K562 (cell line): Measurements from ENCODE around the gene ITPR1. TPM values are rescaled to one million over a fixed set of nuclear protein-coding genes. Genes with fewer than 3 reads are reported as not detected.

ENCODE experiments used
- ATAC-seq: fragments of 200-7000 bp; cut with Tn5 transposase; 3 replicates; pipeline ENCODE4 v1.9.1; 2020; ENCODE audit warnings: moderate library complexity
- BruUV-seq: library from RNA; stranded (reverse); fragments of 400-500 nt; replicated peaks from 2 replicates; lab custom pipeline; 2021; lab: Mats Ljungman, UMichigan
- CTCF ChIA-PET: fragments of 300-600 bp; formaldehyde crosslinking; extraction: SDS; loops from one replicate; lab custom pipeline; 2021; ENCODE audit warnings: low intra/inter-chr PET ratio; lab: Yijun Ruan, JAX
- POLR2A ChIA-PET: fragments of 300-600, 350-650 bp; sonication (Branson Sonifier 250); formaldehyde crosslinking; extraction: SDS; loops from one replicate; lab custom pipeline; 2021; ENCODE audit warnings: antibody characterized with exemption, inconsistent platforms; lab: Yijun Ruan, JAX
- DNase-seq, 4 experiments: peaks; one replicate each; pipeline versions ENCODE4 v3.0.0 to v3.0.0-alpha.2; 2011 to 2018; ENCODE audit warnings: low spot score in 3 of 4, mixed read lengths in 3 of 4; ENCODE audit errors: extremely low read depth in 1 of 4
- FAIRE-seq: peaks from 2 replicates; lab custom pipeline; 2011; peaks lifted over from hg19 to GRCh38; lab: Jason Lieb, UNC
- H2AFZ ChIP-seq: 2 replicates; pipeline ENCODE4 v1.6.0; 2011; ENCODE audit warnings: low read depth, low read length, control low read depth, inconsistent platforms
- H3K27ac ChIP-seq: fragments of 200-600 bp; 3 replicates; pipeline ENCODE4 v1.8.0; 2011; ENCODE audit warnings: low read depth, mild to moderate bottlenecking, control low read depth, inconsistent platforms, low read length, moderate library complexity, mixed read lengths; ENCODE audit errors: extremely low read depth
- H3K27me3 ChIP-seq, 2 experiments: fragments of 300-600 bp in 1 of 2; 2 replicates in 1 of 2; 3 replicates in 1 of 2; pipeline versions ENCODE4 v1.6.0 to v1.8.0; 2011; ENCODE audit warnings: inconsistent platforms in 2 of 2, low read length in 2 of 2, mild to moderate bottlenecking in 1 of 2, mixed read lengths in 1 of 2, moderate library complexity in 1 of 2; ENCODE audit not compliant: control insufficient read depth in 2 of 2, insufficient read depth in 2 of 2
- H3K36me3 ChIP-seq: fragments of 300-600 bp; 3 replicates; pipeline ENCODE4 v1.8.0; 2011; ENCODE audit warnings: mild to moderate bottlenecking, low read length, inconsistent platforms; ENCODE audit not compliant: control insufficient read depth, insufficient read depth
- H3K4me1 ChIP-seq, 2 experiments: fragments of 200-600 bp in 1 of 2; replicated peaks in 1 of 2; 2 replicates in 1 of 2; 3 replicates in 1 of 2; pipeline versions ENCODE4 v1.5.1 to v1.8.0; 2011; ENCODE audit warnings: inconsistent platforms in 2 of 2, low read length in 2 of 2, mild to moderate bottlenecking in 1 of 2, mixed read lengths in 1 of 2, moderate library complexity in 1 of 2; ENCODE audit not compliant: control insufficient read depth in 2 of 2, insufficient read depth in 2 of 2
- H3K4me2 ChIP-seq: 2 replicates; pipeline ENCODE4 v1.6.1; 2011; ENCODE audit warnings: low read length, control low read depth, inconsistent platforms, mixed read lengths; ENCODE audit not compliant: insufficient read depth
- H3K4me3 ChIP-seq: fragments of 200-600 bp; sonication (generic), shearing (Covaris generic); 2 replicates; pipeline ENCODE4 v1.5.1; 2016; ENCODE audit warnings: control low read depth, inconsistent platforms
- H3K79me2 ChIP-seq: fragments of 200-600 bp; 3 replicates; pipeline ENCODE4 v1.8.0; 2011; ENCODE audit warnings: low read length, inconsistent platforms; ENCODE audit not compliant: control insufficient read depth, insufficient read depth
- H3K9ac ChIP-seq, 2 experiments: 2 replicates each; pipeline versions ENCODE4 v1.6.0 to v1.6.1; 2011; ENCODE audit warnings: low read depth in 2 of 2, low read length in 2 of 2, control low read depth in 1 of 2, inconsistent platforms in 1 of 2, mild to moderate bottlenecking in 1 of 2, mixed read lengths in 1 of 2; ENCODE audit not compliant: insufficient read depth in 1 of 2
- H3K9me1 ChIP-seq: one replicate; pipeline ENCODE4 v1.6.0; 2011; ENCODE audit warnings: inconsistent platforms, mild to moderate bottlenecking, low read length, moderate library complexity; ENCODE audit not compliant: control insufficient read depth, insufficient read depth
- H3K9me3 ChIP-seq: replicated peaks from 2 replicates; pipeline ENCODE4 v1.5.1; 2011; ENCODE audit warnings: low read depth, low read length, inconsistent platforms; ENCODE audit not compliant: control insufficient read depth, insufficient read depth
- H4K20me1 ChIP-seq: replicated peaks from 2 replicates; pipeline ENCODE4 v1.6.1; 2011; ENCODE audit warnings: low read length, inconsistent platforms, mixed read lengths; ENCODE audit not compliant: control insufficient read depth, insufficient read depth
- CTBP1 ChIP-seq: fragments of 450-650 bp; IDR thresholded peaks from 2 replicates; pipeline ENCODE4 v1.6.1; 2016; ENCODE audit warnings: borderline replicate concordance
- ESRRA ChIP-seq: fragments of 450-650 bp; IDR thresholded peaks from 2 replicates; pipeline ENCODE4 v1.6.1; 2014; ENCODE audit warnings: low read depth, mild to moderate bottlenecking, moderate library complexity, borderline replicate concordance
- NFE2 ChIP-seq: IDR thresholded peaks from 2 replicates; pipeline ENCODE4 v1.6.1; 2014; ENCODE audit warnings: antibody characterized with exemption, low read depth
- NR4A1 ChIP-seq, 2 experiments: fragments of 250-450 bp in 1 of 2; fragments of 450-650 bp in 1 of 2; sonication (Bioruptor Pico) in 1 of 2; IDR thresholded peaks; 2 replicates each; pipeline versions ENCODE4 v1.4.0 to v1.6.1; 2016 to 2020; ENCODE audit warnings: mild to moderate bottlenecking in 2 of 2, missing compliant biosample characterization in 1 of 2, missing genetic modification characterization in 1 of 2, moderate library complexity in 1 of 2
- PHF21A ChIP-seq: fragments of 450-650 bp; IDR thresholded peaks from 2 replicates; pipeline ENCODE4 v1.6.1; 2017; ENCODE audit warnings: low read depth, borderline replicate concordance
- WGBS: fragments of 100-300 bp; shearing (Covaris generic); methylation state at CpG from one replicate; pipeline ENCODE4 v1.1.6; 2016; ENCODE audit warnings: low coverage, mixed read lengths; ENCODE audit not compliant: insufficient coverage; ENCODE audit errors: missing lambda C conversion rate; 5-methylcytosine and 5-hydroxymethylcytosine counted together
- in situ Hi-C: fragments of 300-500 bp; cut with MboI; formaldehyde crosslinking; loops from 4 replicates; pipeline ENCODE4 v1.15.0; 2018; ENCODE audit warnings: inconsistent platforms, mixed read lengths
- intact Hi-C: fragments of 100-400 bp; cut with micrococcal nuclease; formaldehyde crosslinking; loops from 2 replicates; pipeline ENCODE4 v1.14.2; 2022
- polyA plus RNA-seq, 8 experiments: library from polyadenylated mRNA; depleted of rRNA in 4 of 8; stranded (reverse) in 5 of 8; unstranded in 3 of 8; fragments of >200 nt; fragmentation: Nextera tagmentation in 2 of 8; fragmentation: Illumina TruSeq in 1 of 8; extraction: Ambion mirVana in 2 of 8; extraction: Trizol in 1 of 8; gene quantifications; 2 replicates each; pipeline versions ENCODE4 v1.2.1 to v1.2.3, GENCODE V29; 2011 to 2014; ENCODE audit warnings: inconsistent platforms in 1 of 8, missing spikeins in 1 of 8
- total RNA-seq, 7 experiments: library from RNA; depleted of rRNA in 6 of 7; stranded (reverse); fragments of >200 nt in 6 of 7; fragmentation: Illumina TruSeq in 2 of 7; extraction: Trizol in 2 of 7; gene quantifications; 2 replicates each; pipeline versions ENCODE4 v1.2.1 to v1.2.3, GENCODE V29; 2011 to 2021; ENCODE audit warnings: low replicate concordance in 1 of 7
- TF ChIP-seq, protein P1 (sequence below): fragments of 450-650 bp; IDR thresholded peaks from 2 replicates; pipeline ENCODE4 v1.7.1; 2018; ENCODE audit warnings: mild to moderate bottlenecking, low read depth; ENCODE audit not compliant: partially characterized antibody

ITPR1 gene
- total and polyA plus RNA-seq, 9 of the 15 experiments (the other 6 are each of a cell fraction or from before 2014, with no cell fraction given), result 22.4 to 40.0 (median 27.4) TPM

- BruUV-seq, result no TSS peak
- TF ChIP-seq NFE2, result peak; percentile 51; the same call in 1 of the 2 replicates
- TF ChIP-seq ESRRA, result no peak
- Histone ChIP-seq H2AFZ (no peak overlapping the region), H3K9me1 (no peaks in the 10 kb centered on the region), H3K9ac (no peak overlapping the region), H4K20me1 (peaks cover 4% of the 10 kb centered on the region), H3K79me2 (no peaks in the 10 kb centered on the region), H3K27me3 (no peaks in the 10 kb centered on the region; a peak in 1 of 5 replicates), H3K36me3 (no peaks in the 10 kb centered on the region), H3K4me3 (no peak overlapping the region), H3K4me2 (no peak overlapping the region), H3K27ac (no peak overlapping the region), H3K9me3 (no peaks in the 10 kb centered on the region), H3K4me1 (peaks cover 0 to 8% of the 10 kb centered on the region in 2 experiments; a peak in 2 of 5 replicates)
- WGBS, result 15% methylated on average over 2 of the region's 2 CpGs
- ChIA-PET CTCF (interaction anchor here (0.6 kb wide), 1 partner anchor 277 kb away, joined by 4 read pairs; no protein-coding TSS in a partner anchor), POLR2A (interaction anchor here (0.6 to 1.0 kb wide), 2 partner anchors 14 to 20 kb away, joined by 3 to 4 read pairs; no protein-coding TSS in a partner anchor)
- FAIRE-seq, result no peak
- peak; percentile 34; the same call in 2 of the 3 replicates for ATAC-seq
- intact Hi-C loops, result loop anchor here (5.0 kb wide), 1 partner anchor 164 kb away; no protein-coding TSS in a partner anchor
- DNase-seq, result no peak
- in situ Hi-C loops, result no loop called here
These were observed 88.3 kb downstream of the ITPR1 start for GRCh38 chr3:4581498-4581897.

GRCh38 chr3:4581920-4582611, 88.9 kb downstream of the ITPR1 start:
- FAIRE-seq, result peak; percentile 6
- Histone ChIP-seq H3K4me2 (no peak overlapping the region), H3K9me3 (no peaks in the 10 kb centered on the region), H4K20me1 (peaks cover 4% of the 10 kb centered on the region), H3K79me2 (no peaks in the 10 kb centered on the region), H3K36me3 (no peaks in the 10 kb centered on the region), H3K27ac (no peak overlapping the region), H3K9ac (no peak overlapping the region), H2AFZ (no peak overlapping the region), H3K9me1 (no peaks in the 10 kb centered on the region), H3K4me3 (no peak overlapping the region), H3K27me3 (no peaks in the 10 kb centered on the region; a peak in 1 of 5 replicates), H3K4me1 (peaks cover 0 to 8% of the 10 kb centered on the region in 2 experiments; a peak in 2 of 5 replicates)
- 48% methylated on average over 12 of the region's 12 CpGs for whole genome bisulfite sequencing
- no TSS peak for BruUV-seq
- peak; percentile 22; the same call in 2 of the 3 replicates for ATAC-seq
- in situ Hi-C loops, result no loop called here
- CTCF ChIA-PET, result interaction anchor here (0.6 kb wide), 1 partner anchor 278 kb away, joined by 4 read pairs; no protein-coding TSS in a partner anchor
- intact Hi-C loops, result loop anchor here (5.0 kb wide), 1 partner anchor 165 kb away; no protein-coding TSS in a partner anchor
- POLR2A ChIA-PET, result interaction anchor here (0.6 to 1.4 kb wide), 4 partner anchors 13 to 277 kb away, joined by 3 to 4 read pairs (median 4); no protein-coding TSS in a partner anchor
- DNase-seq, result no peak
- peak; percentile 51; the same call in 1 of the 2 replicates for TF ChIP-seq CTBP1
- TF ChIP-seq NR4A1 (CRISPR knock-in tag; IDR thresholded peaks at IDR 0.05), result no peak
- peak; percentile 26; the same call in 1 of the 2 replicates for TF ChIP-seq NR4A1 (tag; IDR thresholded peaks at IDR 0.05)
- TF ChIP-seq, protein P1, sequence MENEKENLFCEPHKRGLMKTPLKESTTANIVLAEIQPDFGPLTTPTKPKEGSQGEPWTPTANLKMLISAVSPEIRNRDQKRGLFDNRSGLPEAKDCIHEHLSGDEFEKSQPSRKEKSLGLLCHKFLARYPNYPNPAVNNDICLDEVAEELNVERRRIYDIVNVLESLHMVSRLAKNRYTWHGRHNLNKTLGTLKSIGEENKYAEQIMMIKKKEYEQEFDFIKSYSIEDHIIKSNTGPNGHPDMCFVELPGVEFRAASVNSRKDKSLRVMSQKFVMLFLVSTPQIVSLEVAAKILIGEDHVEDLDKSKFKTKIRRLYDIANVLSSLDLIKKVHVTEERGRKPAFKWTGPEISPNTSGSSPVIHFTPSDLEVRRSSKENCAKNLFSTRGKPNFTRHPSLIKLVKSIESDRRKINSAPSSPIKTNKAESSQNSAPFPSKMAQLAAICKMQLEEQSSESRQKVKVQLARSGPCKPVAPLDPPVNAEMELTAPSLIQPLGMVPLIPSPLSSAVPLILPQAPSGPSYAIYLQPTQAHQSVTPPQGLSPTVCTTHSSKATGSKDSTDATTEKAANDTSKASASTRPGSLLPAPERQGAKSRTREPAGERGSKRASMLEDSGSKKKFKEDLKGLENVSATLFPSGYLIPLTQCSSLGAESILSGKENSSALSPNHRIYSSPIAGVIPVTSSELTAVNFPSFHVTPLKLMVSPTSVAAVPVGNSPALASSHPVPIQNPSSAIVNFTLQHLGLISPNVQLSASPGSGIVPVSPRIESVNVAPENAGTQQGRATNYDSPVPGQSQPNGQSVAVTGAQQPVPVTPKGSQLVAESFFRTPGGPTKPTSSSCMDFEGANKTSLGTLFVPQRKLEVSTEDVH, result no peak
- TF ChIP-seq PHF21A, result 0 out of 2 replicates have a peak, but pooled peaks have one; percentile 22
